Suprapubic skin (tissue), 4 donors: ENCODE results near the gene CHD2. TPM values are rescaled to one million over a fixed set of nuclear protein-coding genes. Genes with fewer than 3 reads are reported as not detected.

Experiments
- DNase-seq, 2 donors: peaks; one replicate each; pipeline ENCODE4 v3.0.0-alpha.2; 2019; ENCODE audit warnings: low spot score in 2 of 2
- H3K27ac ChIP-seq: fragments of 200-600 bp; sonication (generic); one replicate; pipeline ENCODE4 v1.5.1; 2019
- H3K27me3 ChIP-seq: fragments of 200-600 bp; sonication (generic); one replicate; pipeline ENCODE4 v1.5.1; 2019
- H3K36me3 ChIP-seq: fragments of 200-600 bp; sonication (generic); one replicate; pipeline ENCODE4 v1.5.1; 2019
- H3K4me1 ChIP-seq: fragments of 200-600 bp; sonication (generic); one replicate; pipeline ENCODE4 v1.5.1; 2019
- H3K4me3 ChIP-seq: fragments of 200-600 bp; sonication (generic); one replicate; pipeline ENCODE4 v1.5.1; 2019; ENCODE audit warnings: mild to moderate bottlenecking
- H3K9me3 ChIP-seq: fragments of 200-600 bp; sonication (generic); one replicate; pipeline ENCODE4 v1.5.1; 2019
- EP300 ChIP-seq: sonication (generic); formaldehyde crosslinking; IDR thresholded peaks from one replicate; pipeline ENCODE4 v1.6.1; 2017; ENCODE audit warnings: antibody characterized with exemption
- POLR2A ChIP-seq, 2 donors: fragments of 450-650 bp; IDR thresholded peaks; one replicate each; pipeline ENCODE4 v1.6.1; 2017; ENCODE audit warnings: antibody characterized with exemption in 2 of 2, mild to moderate bottlenecking in 2 of 2, moderate library complexity in 2 of 2
- POLR2AphosphoS5 ChIP-seq, 3 donors: sonication (generic); formaldehyde crosslinking; IDR thresholded peaks; one replicate each; pipeline ENCODE4 v1.6.1; 2017; ENCODE audit warnings: antibody characterized with exemption in 3 of 3
- WGBS: methylation state at CpG from one replicate; pipeline ENCODE4 v1.1.5; 2018; 5-methylcytosine and 5-hydroxymethylcytosine counted together
- total RNA-seq, 4 donors: library from RNA; depleted of rRNA; stranded (reverse); fragments of >200 nt; gene quantifications; one replicate each; pipeline ENCODE4 v1.1.0, GENCODE V29; 2016
- TF ChIP-seq, protein P1 (sequence below), 2 donors: fragments of 200-600 bp in 1 of 2; fragments of 450-650 bp in 1 of 2; sonication (generic) in 1 of 2; IDR thresholded peaks; one replicate each; pipeline ENCODE4 v1.5.1; 2016 to 2019; ENCODE audit warnings: antibody characterized with exemption in 2 of 2, mild to moderate bottlenecking in 1 of 2, moderate library complexity in 1 of 2

The CHD2 gene
- total RNA-seq, 4 donors from 2014 or later, result 93.3 to 319 (median 127) TPM

DNA sequence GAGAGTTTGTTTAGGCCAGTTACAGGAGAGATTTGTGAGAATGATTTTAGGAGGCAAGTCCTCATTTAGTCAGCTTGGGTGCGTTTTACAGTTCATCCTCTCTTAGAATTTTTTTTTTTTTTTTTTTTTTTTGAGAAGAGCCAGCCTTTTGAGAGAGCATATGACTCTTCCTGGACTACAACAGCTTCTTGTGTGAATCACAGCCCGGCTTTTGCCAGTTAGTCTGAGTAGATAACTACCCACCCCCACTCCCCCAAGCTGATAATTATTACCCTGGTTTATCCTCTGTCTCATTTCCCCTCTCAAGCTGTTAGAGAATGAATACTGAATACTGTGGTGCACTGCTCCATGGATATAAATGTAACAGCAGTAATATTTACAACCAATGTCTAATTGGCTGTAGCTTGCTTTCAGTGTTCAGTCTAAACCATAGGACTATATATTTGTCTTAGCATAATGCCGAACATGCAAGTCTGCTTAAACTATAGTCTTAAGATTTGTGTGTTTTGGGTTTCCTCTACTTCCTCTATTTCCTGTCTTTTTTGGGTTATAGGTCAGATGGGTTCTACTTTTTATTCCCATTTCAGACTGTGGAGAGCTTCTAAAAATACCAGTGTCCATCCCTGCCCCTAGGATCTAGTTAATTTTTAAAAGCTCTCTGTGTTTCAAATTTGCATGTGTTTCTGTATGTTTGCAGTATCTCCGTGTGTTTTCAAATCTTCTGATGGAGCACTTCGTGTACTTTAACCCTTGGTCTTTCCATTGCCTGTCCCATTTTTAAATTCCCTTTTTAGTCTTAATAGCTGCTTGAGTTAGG lies 8.0 kb downstream of the CHD2 start:
- 12% methylated on average over 5 of the region's 5 CpGs for WGBS
- no peaks in the 10 kb centered on the region for H3K9me3 ChIP-seq
- peak overlapping the region; percentile 97 for H3K27ac ChIP-seq
- H3K4me1 ChIP-seq, result peaks cover 84% of the 10 kb centered on the region
- TF ChIP-seq, protein P1, sequence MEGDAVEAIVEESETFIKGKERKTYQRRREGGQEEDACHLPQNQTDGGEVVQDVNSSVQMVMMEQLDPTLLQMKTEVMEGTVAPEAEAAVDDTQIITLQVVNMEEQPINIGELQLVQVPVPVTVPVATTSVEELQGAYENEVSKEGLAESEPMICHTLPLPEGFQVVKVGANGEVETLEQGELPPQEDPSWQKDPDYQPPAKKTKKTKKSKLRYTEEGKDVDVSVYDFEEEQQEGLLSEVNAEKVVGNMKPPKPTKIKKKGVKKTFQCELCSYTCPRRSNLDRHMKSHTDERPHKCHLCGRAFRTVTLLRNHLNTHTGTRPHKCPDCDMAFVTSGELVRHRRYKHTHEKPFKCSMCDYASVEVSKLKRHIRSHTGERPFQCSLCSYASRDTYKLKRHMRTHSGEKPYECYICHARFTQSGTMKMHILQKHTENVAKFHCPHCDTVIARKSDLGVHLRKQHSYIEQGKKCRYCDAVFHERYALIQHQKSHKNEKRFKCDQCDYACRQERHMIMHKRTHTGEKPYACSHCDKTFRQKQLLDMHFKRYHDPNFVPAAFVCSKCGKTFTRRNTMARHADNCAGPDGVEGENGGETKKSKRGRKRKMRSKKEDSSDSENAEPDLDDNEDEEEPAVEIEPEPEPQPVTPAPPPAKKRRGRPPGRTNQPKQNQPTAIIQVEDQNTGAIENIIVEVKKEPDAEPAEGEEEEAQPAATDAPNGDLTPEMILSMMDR (IDR thresholded peaks at IDR 0.05), result no peak
- TF ChIP-seq EP300 (no peak), POLR2AphosphoS5 (IDR thresholded peaks at IDR 0.05) (no peak), POLR2A (IDR thresholded peaks at IDR 0.05) (no peak)
- peak overlapping the region; percentile 30 for H3K4me3 ChIP-seq
- H3K27me3 ChIP-seq, result no peaks in the 10 kb centered on the region
- H3K36me3 ChIP-seq, result peaks cover 5% of the 10 kb centered on the region
- no peak for DNase-seq

DNA sequence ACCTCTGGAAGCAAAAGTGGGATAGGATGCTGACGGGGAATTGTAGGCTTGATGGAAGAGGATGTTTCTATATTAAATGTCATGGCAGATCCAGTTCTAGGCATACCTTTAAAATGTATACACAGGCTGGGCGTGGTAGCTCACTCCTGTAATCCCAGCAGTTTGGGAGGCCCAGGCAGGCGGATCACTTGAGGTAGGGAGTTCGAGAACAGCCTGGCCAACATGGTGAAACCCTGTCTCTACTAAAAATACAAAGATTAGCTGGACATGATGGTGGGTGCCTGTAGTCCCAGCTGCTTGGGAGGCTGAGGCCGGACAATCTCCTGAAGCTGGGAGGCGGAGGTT lies 8.6 kb downstream of the CHD2 start:
- WGBS, result 79% methylated on average over 6 of the region's 6 CpGs
- peaks cover 5% of the 10 kb centered on the region for H3K36me3 ChIP-seq
- no peaks in the 10 kb centered on the region for H3K9me3 ChIP-seq
- H3K4me3 ChIP-seq, result peak overlapping the region; percentile 30
- H3K27ac ChIP-seq, result peak overlapping the region; percentile 97
- DNase-seq, result no peak
- TF ChIP-seq, protein P1 (IDR thresholded peaks at IDR 0.05), result no peak
- TF ChIP-seq POLR2A (IDR thresholded peaks at IDR 0.05) (no peak), POLR2AphosphoS5 (IDR thresholded peaks at IDR 0.05) (no peak), EP300 (no peak)
- H3K27me3 ChIP-seq, result no peaks in the 10 kb centered on the region
- H3K4me1 ChIP-seq, result peaks cover 86% of the 10 kb centered on the region

DNA sequence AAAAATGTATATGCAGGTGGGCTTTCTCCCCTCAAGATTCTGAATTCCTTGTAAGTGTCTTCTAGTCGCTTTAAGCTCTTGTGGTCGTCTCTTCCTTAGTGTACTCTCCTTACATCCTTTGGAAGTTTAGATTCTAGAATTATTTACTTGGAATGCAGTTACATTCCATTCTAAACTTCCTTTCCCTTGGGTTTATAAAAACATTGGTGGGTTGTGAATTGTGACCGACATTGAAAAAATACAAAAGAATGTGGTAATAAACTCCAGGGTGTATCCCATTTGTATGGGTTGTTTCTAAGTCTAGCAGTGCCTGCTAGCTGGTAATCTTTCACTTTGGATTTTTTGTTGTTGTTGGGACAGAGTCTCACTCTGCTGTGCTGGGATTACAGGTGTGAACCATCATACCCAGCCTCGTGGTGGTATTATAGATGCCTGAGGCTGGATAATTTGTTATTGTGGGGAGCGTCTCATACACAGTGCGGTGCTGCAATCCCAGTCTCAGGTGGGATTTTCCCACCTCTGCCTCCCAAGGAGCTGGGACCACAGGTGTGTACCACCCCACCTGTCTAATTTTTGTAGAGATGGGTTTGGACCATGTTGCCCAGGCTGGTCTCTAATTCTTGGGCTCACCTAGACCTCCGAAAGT lies 9.1 kb downstream of the CHD2 start:
- Histone ChIP-seq H3K4me3 (peak overlapping the region; percentile 30), H3K36me3 (peaks cover 5% of the 10 kb centered on the region), H3K4me1 (peaks cover 92% of the 10 kb centered on the region), H3K27ac (peak overlapping the region; percentile 97), H3K27me3 (no peaks in the 10 kb centered on the region), H3K9me3 (no peaks in the 10 kb centered on the region)
- 52% methylated on average over 7 of the region's 7 CpGs for WGBS
- TF ChIP-seq POLR2A (IDR thresholded peaks at IDR 0.05) (no peak), POLR2AphosphoS5 (IDR thresholded peaks at IDR 0.05) (no peak), EP300 (no peak)
- TF ChIP-seq, protein P1 (IDR thresholded peaks at IDR 0.05), result no peak
- DNase-seq, result no peak

DNA sequence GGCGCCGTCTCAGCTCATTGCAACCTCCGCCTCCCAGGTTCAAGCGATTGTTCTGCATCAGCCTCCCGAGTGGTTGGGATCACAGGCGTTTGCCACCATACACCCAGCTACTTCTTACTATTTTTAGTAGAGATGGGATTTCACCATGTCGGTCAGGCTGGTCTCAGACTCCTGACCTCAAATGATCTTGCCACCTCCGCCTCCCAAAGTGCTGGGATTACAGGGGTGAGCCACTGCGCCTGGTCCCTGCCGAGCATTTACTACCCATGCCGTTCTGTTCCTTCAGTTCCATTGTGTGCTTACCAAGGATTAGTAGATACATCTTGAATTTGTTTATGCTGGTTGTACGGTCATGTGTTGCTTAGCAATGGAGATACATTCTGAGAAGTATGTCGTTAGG lies 10.3 kb downstream of the CHD2 start:
- Histone ChIP-seq H3K27me3 (no peaks in the 10 kb centered on the region), H3K4me1 (peaks cover 96% of the 10 kb centered on the region), H3K27ac (peak overlapping the region; percentile 97), H3K36me3 (peaks cover 5% of the 10 kb centered on the region), H3K9me3 (no peaks in the 10 kb centered on the region), H3K4me3 (no peak overlapping the region)
- TF ChIP-seq EP300, result no peak
- no peak for TF ChIP-seq POLR2AphosphoS5 (IDR thresholded peaks at IDR 0.05)
- TF ChIP-seq, protein P1 (IDR thresholded peaks at IDR 0.05), result no peak
- TF ChIP-seq POLR2A (IDR thresholded peaks at IDR 0.05), result no peak
- 89% methylated on average over 13 of the region's 13 CpGs for WGBS
- no peak for DNase-seq

DNA sequence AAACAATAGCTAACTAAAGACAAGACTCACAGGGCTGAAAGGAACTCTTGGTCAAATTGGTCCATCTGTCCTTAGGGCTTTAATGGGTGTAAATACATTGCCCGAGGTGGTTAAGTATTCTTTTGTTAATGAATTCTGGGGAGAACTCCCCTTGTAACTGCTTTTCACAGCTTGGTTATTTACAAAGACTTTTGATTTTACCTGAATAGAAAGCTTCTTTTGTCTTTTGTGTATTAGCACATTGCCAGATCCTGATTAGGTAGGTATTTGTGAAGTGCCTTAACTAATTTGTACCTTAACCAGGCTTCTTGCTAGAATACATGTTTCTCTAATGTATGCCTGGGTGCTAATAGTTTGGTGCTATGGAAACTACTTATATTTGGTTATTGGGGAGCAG lies 14.0 kb downstream of the CHD2 start:
- H3K4me3 ChIP-seq, result no peak overlapping the region
- H3K27ac ChIP-seq, result peak overlapping the region; percentile 17
- TF ChIP-seq EP300, result no peak
- no peak for TF ChIP-seq POLR2A (IDR thresholded peaks at IDR 0.05)
- no peak for TF ChIP-seq POLR2AphosphoS5 (IDR thresholded peaks at IDR 0.05)
- TF ChIP-seq, protein P1 (IDR thresholded peaks at IDR 0.05), result no peak
- peaks cover 96% of the 10 kb centered on the region for H3K4me1 ChIP-seq
- peaks cover 5% of the 10 kb centered on the region for H3K36me3 ChIP-seq
- H3K9me3 ChIP-seq, result no peaks in the 10 kb centered on the region
- no peak for DNase-seq
- 57% methylated on average over 1 of the region's 1 CpG for WGBS
- no peaks in the 10 kb centered on the region for H3K27me3 ChIP-seq
